ENCODE measurements around the gene TGFBI. TPM values are rescaled to one million over a fixed set of nuclear protein-coding genes. Genes with fewer than 3 reads are reported as not detected.

Gene TGFBI
- total and polyA plus RNA-seq, 4 donors = 66.1 to 245 (median 132) TPM

DNA sequence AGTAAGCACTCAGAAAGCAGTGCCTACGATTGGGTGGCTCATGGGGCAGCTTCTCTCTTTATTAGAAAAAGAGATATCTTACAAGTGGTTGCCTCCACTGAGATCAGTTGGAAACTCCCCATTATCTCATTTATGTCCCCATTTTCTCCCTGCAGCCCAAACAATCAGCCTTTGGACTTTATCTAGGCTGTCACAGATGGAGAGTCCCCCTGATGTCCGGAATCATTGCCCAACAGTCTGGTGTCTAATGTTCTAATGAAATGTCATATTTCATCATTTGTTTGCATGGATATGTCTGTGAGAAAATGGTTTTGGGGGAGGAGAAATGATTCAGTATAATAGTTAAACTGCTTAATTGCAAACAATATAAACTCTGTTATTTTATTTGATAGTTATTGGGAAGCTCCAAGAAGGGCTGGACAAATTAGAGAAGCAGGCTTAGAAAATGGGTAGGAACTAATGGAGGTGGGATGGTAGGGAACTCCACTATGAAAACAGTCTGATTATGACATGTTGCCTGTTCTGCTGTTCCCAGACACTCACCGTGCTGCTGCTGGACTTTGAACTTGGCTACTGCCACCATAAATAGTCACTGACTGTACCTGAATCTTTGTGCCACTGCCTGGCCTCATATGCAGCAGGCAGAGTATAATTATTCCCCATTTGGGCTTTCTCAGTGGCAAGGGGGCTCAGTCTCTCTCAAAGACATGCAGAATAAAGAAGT, 65.6 kb downstream of the TGFBI start:
- Histone ChIP-seq H3K9me3 (ENCODE audit: control insufficient read depth, insufficient read depth, low read length) (no peaks in the 10 kb centered on the region), H3K4me1 (ENCODE audit: control insufficient read depth, insufficient read depth, low read length) (peaks cover 8% of the 10 kb centered on the region), H3K27me3 (ENCODE audit: control insufficient read depth, insufficient read depth, low read length) (no peaks in the 10 kb centered on the region), H3K27ac (ENCODE audit: low read depth, low read length) (no peak overlapping the region), H3K4me3 (ENCODE audit: low read depth, low read length) (no peak overlapping the region), H3K36me3 (ENCODE audit: control insufficient read depth, insufficient read depth, low read length) (no peaks in the 10 kb centered on the region)
- 50% methylated on average over 1 of the region's 3 CpGs for WGBS (ENCODE audit: insufficient coverage)
- no peak for DNase-seq (ENCODE audit: low read depth in 4 of 6, low spot score in 6 of 6)

DNA sequence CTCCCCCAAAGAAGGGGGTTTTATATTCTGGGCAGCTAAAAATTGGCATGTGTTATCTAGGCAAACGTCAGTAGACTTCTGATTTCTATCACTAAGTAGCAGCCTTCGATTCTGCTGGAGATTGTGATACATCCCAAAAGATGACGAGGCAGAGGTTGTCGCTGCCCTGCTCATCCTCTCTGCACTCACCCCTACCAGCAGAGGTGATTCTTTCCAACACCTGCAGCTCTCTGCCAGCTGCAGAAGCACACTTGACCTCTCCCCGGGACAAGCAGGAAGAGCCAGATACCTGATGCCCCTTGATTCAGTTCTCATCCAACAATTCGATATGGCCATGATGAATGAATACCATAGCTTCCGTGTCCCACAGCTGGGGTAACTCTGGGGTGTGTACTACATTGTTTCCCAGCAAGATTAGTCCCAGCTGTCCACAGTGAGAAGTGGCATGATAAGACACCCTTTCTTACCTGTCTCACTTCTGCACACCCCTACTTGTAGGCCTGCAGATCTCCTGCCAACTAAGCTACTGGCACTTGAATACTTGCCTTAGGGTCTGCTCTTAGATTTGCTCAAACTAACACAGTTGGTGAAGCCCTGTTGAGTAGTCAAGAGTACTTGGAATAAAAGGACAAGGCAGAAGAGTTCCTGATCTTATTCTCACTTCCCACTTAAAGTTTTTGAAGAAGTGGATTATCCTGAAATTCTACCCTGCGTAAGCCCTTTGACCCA, 66.3 kb downstream of the TGFBI start:
- H3K4me1 ChIP-seq (ENCODE audit: control insufficient read depth, insufficient read depth, low read length) = peaks cover 4% of the 10 kb centered on the region

GRCh38 chr5:136098176-136098575, 69.4 kb downstream of the TGFBI start:
- DNase-seq (ENCODE audit: low read depth in 4 of 6, low spot score in 6 of 6) = no peak
- Histone ChIP-seq H3K9me3 (ENCODE audit: control insufficient read depth, insufficient read depth, low read length) (no peaks in the 10 kb centered on the region), H3K27ac (ENCODE audit: low read depth, low read length) (no peak overlapping the region), H3K27me3 (ENCODE audit: control insufficient read depth, insufficient read depth, low read length) (no peaks in the 10 kb centered on the region), H3K4me3 (ENCODE audit: low read depth, low read length) (no peak overlapping the region), H3K4me1 (ENCODE audit: control insufficient read depth, insufficient read depth, low read length) (no peaks in the 10 kb centered on the region), H3K36me3 (ENCODE audit: control insufficient read depth, insufficient read depth, low read length) (no peaks in the 10 kb centered on the region)
- 83% methylated on average over 1 of the region's 4 CpGs for WGBS (ENCODE audit: insufficient coverage)

More for the DNA sequence above, 66.3 kb downstream of the TGFBI start:
- Histone ChIP-seq H3K27me3 (ENCODE audit: control insufficient read depth, insufficient read depth, low read length) (no peaks in the 10 kb centered on the region), H3K9me3 (ENCODE audit: control insufficient read depth, insufficient read depth, low read length) (no peaks in the 10 kb centered on the region), H3K27ac (ENCODE audit: low read depth, low read length) (no peak overlapping the region), H3K36me3 (ENCODE audit: control insufficient read depth, insufficient read depth, low read length) (no peaks in the 10 kb centered on the region), H3K4me3 (ENCODE audit: low read depth, low read length) (no peak overlapping the region)
- no peak for DNase-seq (ENCODE audit: low read depth in 4 of 6, low spot score in 6 of 6)
- WGBS (ENCODE audit: insufficient coverage) = 90% methylated on average over 7 of the region's 8 CpGs

- H3K4me3 ChIP-seq (ENCODE audit: low read depth, low read length) = no peak overlapping the region
- H3K27ac ChIP-seq (ENCODE audit: low read depth, low read length) = no peak overlapping the region
- DNase-seq (ENCODE audit: low read depth in 4 of 6, low spot score in 6 of 6) = no peak
- H3K27me3 ChIP-seq (ENCODE audit: control insufficient read depth, insufficient read depth, low read length) = no peaks in the 10 kb centered on the region
- no peaks in the 10 kb centered on the region for H3K36me3 ChIP-seq (ENCODE audit: control insufficient read depth, insufficient read depth, low read length)
- H3K9me3 ChIP-seq (ENCODE audit: control insufficient read depth, insufficient read depth, low read length) = no peaks in the 10 kb centered on the region
- no peaks in the 10 kb centered on the region for H3K4me1 ChIP-seq (ENCODE audit: control insufficient read depth, insufficient read depth, low read length)
- WGBS (ENCODE audit: insufficient coverage) = no CpG with 5 or more reads among the region's 3 CpGs
Observed at GRCh38 chr5:136099870-136100269, 71.1 kb downstream of the TGFBI start.

DNA sequence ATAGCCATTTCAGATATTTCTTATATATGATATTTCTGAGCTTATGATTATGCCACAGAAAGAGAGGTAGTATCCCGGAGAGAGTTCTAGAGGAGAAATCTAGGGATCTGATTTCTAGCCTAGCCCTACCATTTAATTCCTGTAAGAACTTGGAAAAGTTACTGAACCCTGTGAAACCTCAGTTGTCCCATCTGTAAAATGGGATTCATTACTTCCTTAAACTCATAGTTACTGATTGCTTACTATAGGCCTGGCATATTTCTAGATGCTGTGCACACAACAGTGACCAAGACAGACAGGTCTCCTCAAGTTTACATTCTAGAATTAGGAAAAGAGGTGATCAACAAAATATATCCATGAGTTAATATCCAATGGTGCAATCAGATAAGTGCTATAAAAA, 73.1 kb downstream of the TGFBI start:
- no CpG with 5 or more reads among the region's 1 CpG for WGBS (ENCODE audit: insufficient coverage)
- no peaks in the 10 kb centered on the region for H3K36me3 ChIP-seq (ENCODE audit: control insufficient read depth, insufficient read depth, low read length)
- no peak overlapping the region for H3K4me3 ChIP-seq (ENCODE audit: low read depth, low read length)
- no peaks in the 10 kb centered on the region for H3K27me3 ChIP-seq (ENCODE audit: control insufficient read depth, insufficient read depth, low read length)
- H3K27ac ChIP-seq (ENCODE audit: low read depth, low read length) = no peak overlapping the region
- no peaks in the 10 kb centered on the region for H3K9me3 ChIP-seq (ENCODE audit: control insufficient read depth, insufficient read depth, low read length)
- H3K4me1 ChIP-seq (ENCODE audit: control insufficient read depth, insufficient read depth, low read length) = no peaks in the 10 kb centered on the region
- no peak for DNase-seq (ENCODE audit: low read depth in 4 of 6, low spot score in 6 of 6)

DNA sequence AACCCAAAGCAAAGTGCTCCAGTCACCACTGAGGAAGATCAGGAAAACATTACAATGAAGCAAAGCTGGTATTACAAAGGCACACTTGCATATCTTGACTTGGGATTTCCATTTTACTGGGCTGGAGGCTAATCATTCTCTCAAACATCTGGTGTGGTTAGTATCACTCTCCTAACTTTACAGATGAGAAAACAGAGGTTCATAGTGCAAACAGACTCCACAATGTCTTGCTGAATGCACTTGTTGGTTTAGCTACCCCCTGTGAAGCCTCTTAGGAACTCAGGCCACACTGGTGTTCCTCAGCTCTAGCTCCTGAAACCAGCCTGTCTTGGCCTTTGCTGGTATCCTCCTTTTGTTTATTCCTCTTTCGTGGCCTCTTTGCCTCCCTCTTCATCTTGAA, 74.3 kb downstream of the TGFBI start:
- no peak for DNase-seq (ENCODE audit: low read depth in 4 of 6, low spot score in 6 of 6)
- H3K9me3 ChIP-seq (ENCODE audit: control insufficient read depth, insufficient read depth, low read length) = no peaks in the 10 kb centered on the region
- no peaks in the 10 kb centered on the region for H3K4me1 ChIP-seq (ENCODE audit: control insufficient read depth, insufficient read depth, low read length)
- WGBS (ENCODE audit: insufficient coverage) = no CpG with 5 or more reads among the region's 1 CpG
- no peaks in the 10 kb centered on the region for H3K27me3 ChIP-seq (ENCODE audit: control insufficient read depth, insufficient read depth, low read length)
- H3K36me3 ChIP-seq (ENCODE audit: control insufficient read depth, insufficient read depth, low read length) = no peaks in the 10 kb centered on the region
- no peak overlapping the region for H3K4me3 ChIP-seq (ENCODE audit: low read depth, low read length)
- no peak overlapping the region for H3K27ac ChIP-seq (ENCODE audit: low read depth, low read length)

DNA sequence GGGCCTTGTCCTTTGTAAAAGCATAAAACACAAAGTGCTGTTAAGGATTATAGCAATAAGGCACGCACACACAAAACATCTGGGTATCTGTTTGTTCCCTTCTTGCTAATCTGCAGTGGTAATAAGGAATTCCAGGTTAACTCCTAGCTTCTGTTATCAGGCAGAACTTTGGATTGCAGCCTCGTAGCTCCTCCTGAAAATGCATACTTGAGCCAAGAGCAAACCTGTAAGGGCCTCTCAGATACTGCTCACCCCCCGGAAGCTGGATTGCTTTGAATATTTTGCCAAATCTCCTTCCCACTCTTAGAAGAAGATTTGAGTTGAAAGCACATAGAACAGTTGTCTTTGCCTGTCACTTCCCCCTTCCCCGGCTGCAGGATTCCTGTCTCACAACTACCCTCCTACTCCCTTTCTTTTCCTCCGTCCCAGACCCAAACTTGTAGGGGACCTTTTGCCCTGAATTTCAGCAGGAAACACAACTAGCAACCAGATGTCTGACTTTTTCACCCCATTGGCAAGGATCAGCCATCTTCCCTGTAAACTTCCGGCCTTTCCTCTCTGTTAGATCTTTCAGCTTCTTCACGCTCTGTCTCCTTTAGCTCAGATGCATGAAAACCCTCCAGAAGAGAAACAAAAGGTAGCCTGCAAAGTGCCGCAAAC, 75.6 kb downstream of the TGFBI start:
- DNase-seq (ENCODE audit: low read depth in 4 of 6, low spot score in 6 of 6) = peak in 2 of 6 donors; percentile 31 to 59
- 16% methylated on average over 5 of the region's 8 CpGs for WGBS (ENCODE audit: insufficient coverage)

GRCh38 chr5:136106351-136107031, 77.7 kb downstream of the TGFBI start:
- H3K9me3 ChIP-seq (ENCODE audit: control insufficient read depth, insufficient read depth, low read length) = no peaks in the 10 kb centered on the region

More for the DNA sequence above, 75.6 kb downstream of the TGFBI start:
- Histone ChIP-seq H3K27me3 (ENCODE audit: control insufficient read depth, insufficient read depth, low read length) (no peaks in the 10 kb centered on the region), H3K9me3 (ENCODE audit: control insufficient read depth, insufficient read depth, low read length) (no peaks in the 10 kb centered on the region), H3K4me3 (ENCODE audit: low read depth, low read length) (no peak overlapping the region), H3K27ac (ENCODE audit: low read depth, low read length) (no peak overlapping the region), H3K4me1 (ENCODE audit: control insufficient read depth, insufficient read depth, low read length) (no peaks in the 10 kb centered on the region), H3K36me3 (ENCODE audit: control insufficient read depth, insufficient read depth, low read length) (no peaks in the 10 kb centered on the region)

DNA sequence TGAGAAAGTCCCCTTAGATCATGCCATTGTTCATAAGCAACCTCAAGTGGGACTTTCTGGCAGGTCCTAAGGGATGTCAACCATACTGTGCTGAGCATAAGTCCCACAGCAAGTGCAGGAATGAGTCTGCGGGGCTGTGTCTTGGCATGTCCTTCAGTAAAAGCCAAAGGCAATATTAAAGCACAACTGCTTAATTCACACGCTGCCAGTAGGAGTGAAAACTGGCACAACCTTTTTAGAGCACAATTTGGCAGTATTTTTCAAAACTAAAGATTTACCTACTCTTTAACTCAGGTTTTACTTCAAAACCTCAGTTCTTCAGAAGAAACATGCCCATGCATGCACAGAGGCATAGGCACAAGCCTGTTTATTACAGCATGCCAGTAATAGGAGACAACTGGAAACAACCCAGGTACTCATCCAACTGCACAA, 79.4 kb downstream of the TGFBI start:
- no peaks in the 10 kb centered on the region for H3K36me3 ChIP-seq (ENCODE audit: control insufficient read depth, insufficient read depth, low read length)
- no peaks in the 10 kb centered on the region for H3K4me1 ChIP-seq (ENCODE audit: control insufficient read depth, insufficient read depth, low read length)
- H3K4me3 ChIP-seq (ENCODE audit: low read depth, low read length) = no peak overlapping the region
- DNase-seq (ENCODE audit: low read depth in 4 of 6, low spot score in 6 of 6) = no peak
- WGBS (ENCODE audit: insufficient coverage) = 74% methylated on average over 2 of the region's 2 CpGs
- no peaks in the 10 kb centered on the region for H3K9me3 ChIP-seq (ENCODE audit: control insufficient read depth, insufficient read depth, low read length)
- H3K27ac ChIP-seq (ENCODE audit: low read depth, low read length) = no peak overlapping the region
- H3K27me3 ChIP-seq (ENCODE audit: control insufficient read depth, insufficient read depth, low read length) = no peaks in the 10 kb centered on the region

More at GRCh38 chr5:136106351-136107031, 77.7 kb downstream of the TGFBI start:
- Histone ChIP-seq H3K4me3 (ENCODE audit: low read depth, low read length) (no peak overlapping the region), H3K27ac (ENCODE audit: low read depth, low read length) (no peak overlapping the region), H3K27me3 (ENCODE audit: control insufficient read depth, insufficient read depth, low read length) (no peaks in the 10 kb centered on the region), H3K36me3 (ENCODE audit: control insufficient read depth, insufficient read depth, low read length) (no peaks in the 10 kb centered on the region), H3K4me1 (ENCODE audit: control insufficient read depth, insufficient read depth, low read length) (no peaks in the 10 kb centered on the region)
- WGBS (ENCODE audit: insufficient coverage) = 63% methylated on average over 5 of the region's 6 CpGs
- DNase-seq (ENCODE audit: low read depth in 4 of 6, low spot score in 6 of 6) = peak in 1 of 6 donors; percentile 77
